ENCODE measurements around the gene RAPGEF1. TPM values are rescaled to one million over a fixed set of nuclear protein-coding genes. Genes with fewer than 3 reads are reported as not detected.
A peak's percentile ranks its signal among the peaks of the same experiment; 100 is the strongest.

Gene RAPGEF1
- total RNA-seq, 2 experiments from 2014 or later: 187 to 215 TPM

- peak overlapping the region; percentile 3 for H3K4me3 Mint-ChIP-seq
- no peak overlapping the region for H3K27ac Mint-ChIP-seq
- H3K36me3 Mint-ChIP-seq: peaks cover 28% of the 10 kb centered on the region
- H3K27me3 Mint-ChIP-seq: no peaks in the 10 kb centered on the region
- DNase-seq (no peak), ATAC-seq (no peak)
- CTCF ChIA-PET: no interaction called here
- H3K4me1 Mint-ChIP-seq: peaks cover 10% of the 10 kb centered on the region
- H3K9me3 Mint-ChIP-seq (ENCODE audit: low read depth): no peaks in the 10 kb centered on the region
Measured at GRCh38 chr9:131528886-131529505, 210.9 kb downstream of the RAPGEF1 start.

- Mint-ChIP-seq H3K4me3 (no peak overlapping the region), H3K27ac (no peak overlapping the region), H3K9me3 (ENCODE audit: low read depth) (no peaks in the 10 kb centered on the region), H3K27me3 (no peaks in the 10 kb centered on the region), H3K36me3 (peaks cover 29% of the 10 kb centered on the region), H3K4me1 (peaks cover 10% of the 10 kb centered on the region)
- CTCF ChIA-PET: no interaction called here
- no peak for DNase-seq
- no peak for ATAC-seq
Measured at GRCh38 chr9:131528186-131528585, 211.7 kb downstream of the RAPGEF1 start.

Other genes with a start within 250 kb of the RAPGEF1 start
- gene POMT1, start 237.2 kb downstream of the RAPGEF1 start, total RNA-seq: 10 to 100 TPM; 41.5 to 53.7 TPM
- gene UCK1, start 208.8 kb downstream of the RAPGEF1 start, total RNA-seq: 10 to 100 TPM; 26.1 to 29.6 TPM
- not detected for gene PRRT1B, start 194.6 kb downstream of the RAPGEF1 start, total RNA-seq

Data from activated CD8-positive, alpha-beta memory T cell treated with anti-CD3 and anti-CD28 coated beads, Interleukin-2, amount 10 ng/mL, durations not matched to agents 7 days and 5 days (primary cell).